BJ (cell line): ENCODE results near the gene GAN. TPM values are rescaled to one million over a fixed set of nuclear protein-coding genes. Genes with fewer than 3 reads are reported as not detected.

Experiments used
- CTCF ChIA-PET: fragments of 350-600 bp; formaldehyde crosslinking; extraction: SDS; loops from one replicate; lab custom pipeline; 2021; ENCODE audit warnings: antibody characterized with exemption, inconsistent platforms; lab: Yijun Ruan, JAX
- POLR2A ChIA-PET: fragments of 300-600 bp; sonication (Branson Sonifier 250); formaldehyde crosslinking; extraction: SDS; loops from one replicate; lab custom pipeline; 2021; ENCODE audit warnings: antibody characterized with exemption; lab: Charles Lee
- DNase-seq: peaks from one replicate; pipeline ENCODE4 v3.0.0-alpha.2; 2011; ENCODE audit warnings: low read depth
- H3K27me3 ChIP-seq: 2 replicates; pipeline ENCODE4 v1.6.0; 2011; ENCODE audit warnings: low read length; ENCODE audit not compliant: control insufficient read depth, insufficient read depth
- H3K36me3 ChIP-seq: 2 replicates; pipeline ENCODE4 v1.5.1; 2011; ENCODE audit warnings: low read length; ENCODE audit not compliant: control insufficient read depth, insufficient read depth
- H3K4me3 ChIP-seq: 2 replicates; pipeline ENCODE4 v1.5.1; 2011; ENCODE audit warnings: low read depth, mild to moderate bottlenecking, control low read depth, low read length
- CTCF ChIP-seq: IDR thresholded peaks from 2 replicates; pipeline ENCODE4 v1.5.1; 2011; ENCODE audit warnings: low read depth, mild to moderate bottlenecking, control low read depth, inconsistent platforms, low read length, moderate library complexity; ENCODE audit not compliant: insufficient read depth
- polyA plus RNA-seq: library from polyadenylated mRNA; depleted of rRNA; stranded (reverse); fragments of >200 nt; gene quantifications from 2 replicates; pipeline ENCODE4 v1.2.3, GENCODE V29; 2011

GAN gene
- polyA plus RNA-seq, 1 experiment, result 2.1 TPM

DNA sequence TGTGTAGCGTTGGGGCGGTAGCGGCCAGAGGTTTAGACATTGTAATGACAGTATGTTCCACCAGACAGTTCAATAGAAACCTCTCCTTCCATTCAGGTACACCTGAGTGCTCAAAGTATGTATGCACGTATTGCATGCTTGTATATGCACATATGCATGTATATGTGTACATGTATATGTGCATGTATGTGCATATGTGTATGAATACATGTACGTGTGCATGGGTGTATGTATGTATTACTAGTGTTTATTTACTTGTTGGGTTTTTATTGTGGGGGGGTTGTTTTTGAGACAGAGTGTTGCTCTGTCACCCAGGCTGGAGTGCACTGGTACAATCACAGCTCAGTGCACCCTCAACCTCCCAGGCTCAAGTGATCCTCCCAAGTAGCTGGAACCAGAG lies 46.3 kb upstream of the GAN start:
- Histone ChIP-seq H3K27me3 (no peaks in the 10 kb centered on the region; the same call in 1 of the 2 replicates), H3K4me3 (no peak overlapping the region), H3K36me3 (no peaks in the 10 kb centered on the region)
- POLR2A ChIA-PET, result no interaction called here
- no peak for DNase-seq
- CTCF ChIA-PET, result interaction anchor here (1.4 kb wide), 1 partner anchor 9 kb away, joined by 5 read pairs; no protein-coding TSS in a partner anchor
- TF ChIP-seq CTCF, result no peak

DNA sequence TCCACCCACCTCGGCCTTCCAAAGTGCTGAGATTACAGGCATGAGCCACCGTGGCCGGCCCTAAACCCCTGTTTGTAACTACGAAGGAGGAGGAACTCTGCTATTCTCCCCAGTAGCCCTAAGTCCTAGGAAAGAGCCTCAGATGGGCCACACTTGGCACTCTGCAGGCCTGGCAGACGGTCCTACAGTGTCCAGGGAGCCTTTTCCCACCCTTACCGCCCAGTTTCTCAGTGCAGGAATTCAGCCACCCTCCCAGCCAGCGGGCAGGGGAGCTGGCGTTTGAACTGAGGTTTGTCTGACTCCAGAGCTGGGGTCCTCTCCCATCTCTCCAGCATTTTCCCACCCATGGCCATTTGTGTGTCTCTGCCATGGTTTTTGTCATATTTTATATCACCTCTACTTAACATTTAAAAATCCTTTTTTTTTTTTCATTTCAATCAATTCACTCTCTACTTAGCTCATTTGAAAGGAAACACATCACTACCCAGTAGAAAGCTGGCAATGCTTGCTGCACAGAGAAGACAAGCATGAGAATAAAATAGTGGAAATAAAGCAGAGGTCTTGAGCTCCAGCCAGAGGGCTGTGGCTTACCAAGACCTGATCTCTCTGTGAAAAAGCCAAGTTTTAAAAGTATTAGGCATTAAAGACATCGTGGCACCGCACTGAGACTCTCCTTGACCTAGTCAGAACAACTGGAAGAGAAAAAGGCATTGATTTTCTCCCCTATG lies 41.4 kb upstream of the GAN start:
- POLR2A ChIA-PET, result no interaction called here
- no peaks in the 10 kb centered on the region; the same call in 1 of the 2 replicates for H3K27me3 ChIP-seq
- H3K36me3 ChIP-seq, result no peaks in the 10 kb centered on the region
- CTCF ChIA-PET, result interaction anchor here (0.6 to 1.1 kb wide), 2 partner anchors 12 to 28 kb away, joined by 4 to 5 read pairs; no protein-coding TSS in a partner anchor
- no peak for DNase-seq
- no peak for TF ChIP-seq CTCF
- no peak overlapping the region for H3K4me3 ChIP-seq

GRCh38 chr16:81275064-81275532 lies 39.7 kb upstream of the GAN start:
- no peak overlapping the region for H3K4me3 ChIP-seq
- POLR2A ChIA-PET, result no interaction called here
- no peak for DNase-seq
- H3K36me3 ChIP-seq, result no peaks in the 10 kb centered on the region
- H3K27me3 ChIP-seq, result no peaks in the 10 kb centered on the region; the same call in 1 of the 2 replicates
- CTCF ChIA-PET, result interaction anchor here (0.8 kb wide), 1 partner anchor 11 kb away, joined by 3 read pairs; no protein-coding TSS in a partner anchor
- no peak for TF ChIP-seq CTCF

- Histone ChIP-seq H3K36me3 (no peaks in the 10 kb centered on the region), H3K27me3 (no peaks in the 10 kb centered on the region; the same call in 1 of the 2 replicates), H3K4me3 (no peak overlapping the region)
- ChIA-PET CTCF (interaction anchor here (0.6 kb wide), 1 partner anchor 38 kb away, joined by 4 read pairs; no protein-coding TSS in a partner anchor), POLR2A (no interaction called here)
- DNase-seq, result no peak
- no peak for TF ChIP-seq CTCF
Measured at GRCh38 chr16:81275795-81276194, 39.0 kb upstream of the GAN start.

GRCh38 chr16:81276323-81276722 lies 38.4 kb upstream of the GAN start:
- DNase-seq, result no peak
- Histone ChIP-seq H3K4me3 (no peak overlapping the region), H3K36me3 (no peaks in the 10 kb centered on the region), H3K27me3 (no peaks in the 10 kb centered on the region; the same call in 1 of the 2 replicates)
- ChIA-PET POLR2A (no interaction called here), CTCF (interaction anchor here (0.6 to 1.8 kb wide), 4 partner anchors 8 to 71 kb away, joined by 3 to 12 read pairs (median 4); no protein-coding TSS in a partner anchor)
- no peak for TF ChIP-seq CTCF
